ENCODE data around the gene GPR4.

GPR4 gene

DNA sequence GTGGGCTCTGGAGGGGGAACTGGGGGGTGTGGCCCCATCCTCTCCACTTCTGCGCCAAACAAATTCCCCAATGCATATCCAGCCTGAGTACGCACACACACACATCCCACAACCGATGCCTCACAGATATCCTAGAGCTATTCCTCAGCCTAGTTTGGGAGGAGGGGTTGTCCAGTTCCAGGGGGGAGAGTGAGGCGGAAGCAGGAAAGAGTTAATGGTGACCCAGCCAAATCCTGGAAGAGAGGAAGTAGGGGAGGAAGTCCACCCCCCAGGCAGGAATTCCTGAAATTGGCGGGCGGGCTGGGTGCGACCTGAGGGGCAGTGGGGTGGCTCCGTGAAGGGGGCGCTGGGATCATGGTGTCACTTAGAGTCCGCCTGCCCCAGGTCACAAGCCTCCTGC, 897 bp downstream of the GPR4 start:
- no peak overlapping the region for H3K4me3 Mint-ChIP-seq
- peaks cover 48% of the 10 kb centered on the region for H3K4me1 Mint-ChIP-seq
- no peak for ATAC-seq
- H3K27ac Mint-ChIP-seq = no peak overlapping the region
- H3K36me3 Mint-ChIP-seq = no peaks in the 10 kb centered on the region
- peaks cover 77% of the 10 kb centered on the region for H3K27me3 Mint-ChIP-seq
- H3K9me3 Mint-ChIP-seq = no peaks in the 10 kb centered on the region

GRCh38 chr19:45600340-45600885, 1.6 kb downstream of the GPR4 start:
- H3K4me1 Mint-ChIP-seq = peaks cover 48% of the 10 kb centered on the region
- H3K27ac Mint-ChIP-seq = no peak overlapping the region
- peaks cover 84% of the 10 kb centered on the region for H3K27me3 Mint-ChIP-seq
- no peaks in the 10 kb centered on the region for H3K9me3 Mint-ChIP-seq
- H3K36me3 Mint-ChIP-seq = no peaks in the 10 kb centered on the region
- ATAC-seq = no peak
- no peak overlapping the region for H3K4me3 Mint-ChIP-seq

DNA sequence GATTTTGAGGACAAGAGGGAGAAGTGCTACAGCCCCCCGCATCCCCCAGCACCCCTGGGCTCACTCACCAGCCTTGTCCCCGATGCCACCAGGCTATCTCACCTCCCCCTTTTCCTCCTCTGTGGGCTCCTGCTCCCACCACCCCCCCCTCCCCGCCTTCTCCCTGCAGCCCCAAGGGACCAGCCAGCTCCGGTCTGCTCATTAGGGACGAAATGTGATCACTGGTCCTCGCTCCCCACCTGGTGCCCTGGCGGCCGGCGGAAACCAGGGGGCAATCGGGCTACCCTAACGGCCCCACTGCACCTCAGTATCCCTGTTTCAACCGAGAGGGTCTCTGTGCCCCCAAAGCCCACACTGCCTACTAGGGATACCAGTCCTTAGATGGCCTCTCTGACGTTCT, 2.7 kb downstream of the GPR4 start:
- H3K36me3 Mint-ChIP-seq = no peaks in the 10 kb centered on the region
- no peaks in the 10 kb centered on the region for H3K9me3 Mint-ChIP-seq
- peaks cover 48% of the 10 kb centered on the region for H3K4me1 Mint-ChIP-seq
- no peak overlapping the region for H3K4me3 Mint-ChIP-seq
- no peak overlapping the region for H3K27ac Mint-ChIP-seq
- peaks cover 86% of the 10 kb centered on the region for H3K27me3 Mint-ChIP-seq
- no peak for ATAC-seq

DNA sequence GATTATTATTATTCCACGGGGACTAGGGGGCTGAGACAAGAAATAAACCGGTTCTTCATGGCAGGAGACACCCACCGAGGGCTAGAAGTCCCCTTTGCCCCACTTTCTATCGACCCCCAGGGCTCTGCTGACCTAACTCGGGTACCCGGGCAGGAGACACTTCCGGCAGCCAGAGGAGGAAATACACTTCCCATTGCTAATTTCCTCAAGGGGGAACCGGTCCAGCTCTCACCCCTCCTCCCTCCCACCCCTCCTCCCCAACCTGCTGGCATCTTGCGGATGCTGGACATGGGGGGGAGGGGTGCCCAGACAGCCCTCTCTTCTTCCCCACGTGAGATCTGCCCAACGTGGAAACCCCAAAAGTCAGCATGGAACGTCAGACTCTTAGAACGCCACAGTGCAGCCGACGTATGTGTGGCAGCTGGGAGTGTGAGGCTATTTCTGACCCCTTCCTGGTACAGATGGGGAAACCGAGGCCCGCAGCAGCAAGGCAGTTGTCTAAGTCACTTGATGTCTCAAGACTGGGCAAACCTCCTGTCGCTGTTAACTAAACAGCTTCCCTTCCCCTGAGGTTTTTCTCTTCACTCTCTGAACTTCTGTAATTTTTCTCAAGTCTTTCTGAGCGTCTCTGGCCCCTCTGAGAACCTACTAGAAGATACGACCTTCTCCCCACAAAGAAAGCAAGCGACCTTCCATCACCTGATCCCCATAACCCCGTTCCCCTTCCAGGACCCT, 3.6 kb downstream of the GPR4 start:
- no peaks in the 10 kb centered on the region for H3K9me3 Mint-ChIP-seq
- peak overlapping the region; percentile 25 for H3K27ac Mint-ChIP-seq
- peaks cover 48% of the 10 kb centered on the region for H3K4me1 Mint-ChIP-seq
- no peaks in the 10 kb centered on the region for H3K36me3 Mint-ChIP-seq
- no peak for ATAC-seq
- H3K4me3 Mint-ChIP-seq = peak overlapping the region; percentile 14
- H3K27me3 Mint-ChIP-seq = peaks cover 83% of the 10 kb centered on the region

GRCh38 chr19:45597425-45598111, 4.4 kb downstream of the GPR4 start:
- Mint-ChIP-seq H3K27me3 (peaks cover 77% of the 10 kb centered on the region), H3K36me3 (no peaks in the 10 kb centered on the region), H3K9me3 (no peaks in the 10 kb centered on the region), H3K4me1 (peaks cover 46% of the 10 kb centered on the region), H3K4me3 (no peak overlapping the region), H3K27ac (no peak overlapping the region)
- no peak for ATAC-seq

- Mint-ChIP-seq H3K36me3 (no peaks in the 10 kb centered on the region), H3K4me1 (peaks cover 38% of the 10 kb centered on the region), H3K27ac (no peak overlapping the region), H3K27me3 (peaks cover 77% of the 10 kb centered on the region), H3K9me3 (no peaks in the 10 kb centered on the region), H3K4me3 (no peak overlapping the region)
- no peak for ATAC-seq
These were observed 6.2 kb downstream of the GPR4 start for GRCh38 chr19:45595814-45596213.

- ATAC-seq = no peak
- Mint-ChIP-seq H3K27ac (no peak overlapping the region), H3K27me3 (peaks cover 73% of the 10 kb centered on the region), H3K9me3 (no peaks in the 10 kb centered on the region), H3K36me3 (no peaks in the 10 kb centered on the region), H3K4me1 (peaks cover 15% of the 10 kb centered on the region), H3K4me3 (no peak overlapping the region)
These were observed 8.5 kb downstream of the GPR4 start for GRCh38 chr19:45593520-45593919.

GRCh38 chr19:45592366-45592765, 9.6 kb downstream of the GPR4 start:
- H3K4me3 Mint-ChIP-seq = no peak overlapping the region
- peaks cover 61% of the 10 kb centered on the region for H3K27me3 Mint-ChIP-seq
- H3K9me3 Mint-ChIP-seq = no peaks in the 10 kb centered on the region
- H3K36me3 Mint-ChIP-seq = no peaks in the 10 kb centered on the region
- no peak overlapping the region for H3K27ac Mint-ChIP-seq
- ATAC-seq = no peak
- H3K4me1 Mint-ChIP-seq = peaks cover 6% of the 10 kb centered on the region

GRCh38 chr19:45591638-45592005, 10.4 kb downstream of the GPR4 start:
- H3K27me3 Mint-ChIP-seq = peaks cover 54% of the 10 kb centered on the region
- no peak overlapping the region for H3K27ac Mint-ChIP-seq
- no peak for ATAC-seq
- no peaks in the 10 kb centered on the region for H3K9me3 Mint-ChIP-seq
- no peak overlapping the region for H3K4me3 Mint-ChIP-seq
- peaks cover 6% of the 10 kb centered on the region for H3K4me1 Mint-ChIP-seq
- no peaks in the 10 kb centered on the region for H3K36me3 Mint-ChIP-seq

DNA sequence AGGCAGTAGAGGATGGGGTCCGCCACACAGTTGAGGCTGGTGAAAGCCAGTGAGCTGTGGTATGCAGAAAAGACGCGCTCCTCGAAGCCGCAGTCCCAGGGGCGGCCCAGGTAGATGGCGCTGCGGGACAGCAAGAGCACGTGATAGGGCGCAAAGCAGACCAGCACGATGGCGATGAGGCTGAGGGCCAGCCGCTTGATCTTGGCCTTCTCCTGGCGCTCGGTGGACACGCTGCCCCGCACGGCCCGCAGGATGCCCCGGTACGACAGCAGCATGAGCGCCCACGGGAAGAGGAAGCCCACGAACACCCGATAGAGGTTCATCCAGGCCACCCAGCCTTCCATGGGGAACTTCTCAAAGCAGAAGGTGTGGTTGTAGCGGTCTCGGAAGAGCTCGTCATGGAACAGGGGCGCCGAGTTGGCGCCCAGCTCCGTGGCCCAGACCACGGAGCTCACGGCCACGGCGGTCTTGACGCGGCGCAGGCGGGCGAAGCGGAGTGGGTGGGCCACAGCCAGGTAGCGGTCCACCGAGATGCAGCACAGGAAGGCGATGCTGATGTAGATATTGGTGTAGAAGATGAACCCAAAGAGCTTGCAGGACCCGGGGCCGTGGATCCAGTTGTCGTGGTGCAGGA, 10.9 kb downstream of the GPR4 start:
- no peak for ATAC-seq
- Mint-ChIP-seq H3K36me3 (no peaks in the 10 kb centered on the region), H3K27ac (no peak overlapping the region), H3K27me3 (peaks cover 49% of the 10 kb centered on the region), H3K4me1 (peaks cover 6% of the 10 kb centered on the region), H3K9me3 (no peaks in the 10 kb centered on the region), H3K4me3 (no peak overlapping the region)

DNA sequence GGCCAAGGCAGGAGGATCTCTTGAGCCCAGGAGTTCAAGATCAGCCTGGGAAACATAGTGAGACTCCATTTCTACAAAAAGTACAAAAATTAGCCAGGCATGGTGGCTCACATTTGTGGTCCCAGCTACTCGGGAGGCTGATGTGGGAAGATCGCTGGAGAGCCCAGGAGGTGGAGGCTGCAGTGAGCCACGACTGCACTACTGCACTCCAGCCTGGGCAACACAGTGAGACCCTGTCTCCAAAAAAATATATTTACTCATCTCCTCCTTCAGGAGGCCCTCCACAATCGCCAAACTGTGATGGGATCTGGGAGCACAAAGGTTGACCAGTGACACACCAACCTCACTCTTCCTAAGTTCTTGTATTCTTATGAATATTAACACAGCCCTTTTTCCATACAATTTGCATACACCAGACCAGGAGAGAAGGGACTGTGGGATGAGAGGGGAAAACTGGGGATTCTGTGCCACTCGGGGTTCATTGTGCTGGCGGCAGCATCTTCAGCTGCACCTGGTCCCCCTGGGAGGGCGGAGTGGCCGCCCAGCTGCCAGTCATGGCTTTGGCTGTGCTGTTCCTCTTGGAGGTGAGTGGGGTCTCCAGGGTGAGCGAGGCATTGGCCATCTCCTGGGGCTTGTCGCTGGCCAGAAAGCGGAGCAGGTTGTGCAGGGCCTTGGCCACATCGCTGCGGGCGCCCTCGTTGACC, 11.6 kb downstream of the GPR4 start:
- no peak overlapping the region for H3K4me3 Mint-ChIP-seq
- no peak for ATAC-seq
- peaks cover 42% of the 10 kb centered on the region for H3K27me3 Mint-ChIP-seq
- H3K27ac Mint-ChIP-seq = no peak overlapping the region
- H3K36me3 Mint-ChIP-seq = no peaks in the 10 kb centered on the region
- peaks cover 7% of the 10 kb centered on the region for H3K4me1 Mint-ChIP-seq
- no peaks in the 10 kb centered on the region for H3K9me3 Mint-ChIP-seq

GRCh38 chr19:45589768-45590167, 12.2 kb downstream of the GPR4 start:
- no peak overlapping the region for H3K4me3 Mint-ChIP-seq
- H3K9me3 Mint-ChIP-seq = no peaks in the 10 kb centered on the region
- peaks cover 39% of the 10 kb centered on the region for H3K27me3 Mint-ChIP-seq
- peaks cover 12% of the 10 kb centered on the region for H3K4me1 Mint-ChIP-seq
- ATAC-seq = no peak
- H3K27ac Mint-ChIP-seq = no peak overlapping the region
- H3K36me3 Mint-ChIP-seq = no peaks in the 10 kb centered on the region

DNA sequence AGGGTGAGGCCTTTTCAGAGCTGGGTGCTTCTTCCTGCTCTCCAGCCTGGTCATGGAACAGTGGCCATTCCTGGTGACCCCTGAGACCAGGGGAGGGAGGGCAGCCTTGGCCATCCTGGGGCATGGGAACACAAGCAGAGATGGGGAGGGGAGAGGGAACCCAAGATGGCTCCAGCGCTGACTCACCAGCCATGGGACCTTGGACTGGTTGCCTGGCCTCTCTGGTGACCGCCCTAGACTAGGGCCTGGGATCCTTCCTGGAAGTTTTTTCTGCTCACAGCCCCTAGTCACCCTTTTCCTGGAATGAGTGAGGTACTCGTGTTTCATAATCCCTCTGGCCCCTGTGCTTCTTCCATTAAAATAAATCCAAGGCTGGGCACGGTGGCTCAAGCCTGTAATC, 14.1 kb downstream of the GPR4 start:
- Mint-ChIP-seq H3K36me3 (no peaks in the 10 kb centered on the region), H3K27me3 (peaks cover 39% of the 10 kb centered on the region), H3K4me1 (peaks cover 18% of the 10 kb centered on the region), H3K4me3 (no peak overlapping the region), H3K9me3 (no peaks in the 10 kb centered on the region), H3K27ac (no peak overlapping the region)
- no peak for ATAC-seq

DNA sequence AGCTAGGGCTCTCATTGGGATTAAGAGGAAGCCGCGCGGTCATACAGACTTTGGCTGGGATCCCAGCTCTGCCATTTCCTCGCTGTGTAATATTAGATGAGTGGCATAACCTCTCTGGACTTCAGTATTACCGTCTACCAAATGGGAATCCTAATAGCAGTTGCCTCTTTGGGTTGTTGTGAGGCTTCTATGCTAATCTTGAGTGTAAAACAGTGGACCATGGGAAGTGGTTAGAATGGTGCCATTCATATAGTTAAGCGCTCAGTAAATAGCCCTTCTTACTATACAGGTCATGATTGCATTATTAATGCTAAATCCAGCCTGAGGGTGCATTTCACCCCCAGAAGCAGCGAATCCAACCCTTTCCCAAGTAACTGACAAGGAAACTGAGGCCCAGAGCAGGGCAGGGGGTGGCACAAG, 16.8 kb downstream of the GPR4 start:
- Mint-ChIP-seq H3K4me1 (peaks cover 20% of the 10 kb centered on the region), H3K27ac (peak overlapping the region; percentile 90), H3K9me3 (no peaks in the 10 kb centered on the region), H3K27me3 (peaks cover 12% of the 10 kb centered on the region), H3K4me3 (peak overlapping the region; percentile 77), H3K36me3 (peaks cover 5% of the 10 kb centered on the region)
- no peak for ATAC-seq

Data from stimulated activated memory B cell treated with anti-CD40 and anti-IgM and Interleukin-4, amounts not matched to agents 10 μg/mL and 1 μg/mL and 100 μg/mL, for 72 hours (primary cell).